A549 (cell line): ENCODE results near the gene GKN1. TPM values are rescaled to one million over a fixed set of nuclear protein-coding genes. Genes with fewer than 3 reads are reported as not detected.
A peak's percentile ranks its signal among the peaks of the same experiment; 100 is the strongest.

Experiments used
- ATAC-seq, 2 experiments: fragments of 200-7000 bp in 1 of 2; fragments of >200 bp in 1 of 2; cut with Nextera tagmentation in 1 of 2; cut with Tn5 transposase in 1 of 2; 3 replicates each; pipeline versions ENCODE4 v1.8.0 to v1.9.1; 2018 to 2020; ENCODE audit warnings: mild to moderate bottlenecking in 1 of 2, moderate library complexity in 1 of 2
- CTCF ChIA-PET: fragments of 300-600 bp; sonication (Branson Sonifier 250); formaldehyde crosslinking; extraction: SDS; loops from one replicate; lab custom pipeline; 2021; ENCODE audit warnings: antibody characterized with exemption, inconsistent platforms; lab: Yijun Ruan, JAX
- POLR2A ChIA-PET: fragments of 350-600 bp; formaldehyde crosslinking; extraction: SDS; loops from one replicate; lab custom pipeline; 2021; ENCODE audit warnings: antibody characterized with exemption, inconsistent platforms; lab: Yijun Ruan, JAX
- DNase-seq, 2 experiments: peaks; one replicate each; pipeline versions ENCODE4 v3.0.0 to v3.0.0-alpha.2; 2011 to 2016; ENCODE audit warnings: low read depth in 1 of 2, low spot score in 1 of 2
- FAIRE-seq: peaks from 2 replicates; lab custom pipeline; 2011; peaks lifted over from hg19 to GRCh38; lab: Jason Lieb, UNC
- H3K27ac ChIP-seq, 2 experiments: fragments of >200 bp; sonication (Bioruptor Twin); formaldehyde crosslinking; 3 replicates each; pipeline ENCODE4 v1.5.1; 2016 to 2017
- H3K4me1 ChIP-seq: fragments of >200 bp; sonication (Bioruptor Twin); formaldehyde crosslinking; 3 replicates; pipeline ENCODE4 v1.6.1; 2016
- H3K4me2 ChIP-seq: fragments of >200 bp; sonication (Bioruptor Twin); formaldehyde crosslinking; 3 replicates; pipeline ENCODE4 v1.6.1; 2016
- H3K4me3 ChIP-seq: fragments of >200 bp; sonication (Bioruptor Twin); formaldehyde crosslinking; 3 replicates; pipeline ENCODE4 v1.5.1; 2016
- H3K9me3 ChIP-seq: fragments of >200 bp; sonication (Bioruptor Twin); formaldehyde crosslinking; 3 replicates; pipeline ENCODE4 v1.6.1; 2016
- EHF ChIP-seq: fragments of 250-450 bp; sonication (Bioruptor Pico); IDR thresholded peaks from 2 replicates; pipeline ENCODE4 v1.5.0; 2020; ENCODE audit warnings: mild to moderate bottlenecking
- EHMT2 ChIP-seq: fragments of 200-600 bp; sonication (generic); IDR thresholded peaks from 2 replicates; pipeline ENCODE4 v1.6.1; 2016; ENCODE audit warnings: antibody characterized with exemption, low read depth, mild to moderate bottlenecking, moderate library complexity
- EP300 ChIP-seq, 2 experiments: fragments of >200 bp; sonication (Bioruptor Twin); formaldehyde crosslinking; IDR thresholded peaks; 2 replicates in 1 of 2; 3 replicates in 1 of 2; pipeline ENCODE4 v1.6.1; 2016 to 2017
- ESRRA ChIP-seq: fragments of 150-350 bp; IDR thresholded peaks from 2 replicates; pipeline ENCODE4 v1.6.1; 2014; ENCODE audit warnings: mild to moderate bottlenecking, low read length, borderline replicate concordance
- FOSB ChIP-seq: fragments of 250-450 bp; sonication (Bioruptor Pico); IDR thresholded peaks from 2 replicates; pipeline ENCODE4 v1.5.0; 2020; ENCODE audit warnings: mild to moderate bottlenecking, moderate library complexity
- HDAC2 ChIP-seq: fragments of 200-600 bp; sonication (generic); IDR thresholded peaks from 2 replicates; pipeline ENCODE4 v1.6.1; 2016
- JUN ChIP-seq, 2 experiments: fragments of >200 bp; sonication (Bioruptor Twin); formaldehyde crosslinking; IDR thresholded peaks; 2 replicates in 1 of 2; 3 replicates in 1 of 2; pipeline ENCODE4 v1.6.1; 2016 to 2017
- MAZ ChIP-seq: fragments of 150-350 bp; IDR thresholded peaks from 2 replicates; pipeline ENCODE4 v1.6.1; 2014; ENCODE audit warnings: antibody characterized with exemption, low read depth, low read length, borderline replicate concordance
- NPAS2 ChIP-seq: fragments of 250-450 bp; sonication (Bioruptor Pico); IDR thresholded peaks from 2 replicates; pipeline ENCODE4 v1.8.0; 2022; ENCODE audit warnings: mild to moderate bottlenecking, moderate library complexity, borderline replicate concordance
- POLR2A ChIP-seq: IDR thresholded peaks from 2 replicates; pipeline ENCODE4 v1.6.1; 2012; ENCODE audit warnings: mild to moderate bottlenecking, low read length
- TP53 ChIP-seq: fragments of 250-450 bp; sonication (Bioruptor Pico); IDR thresholded peaks from 2 replicates; pipeline ENCODE4 v1.5.0; 2021; ENCODE audit warnings: mild to moderate bottlenecking, moderate library complexity
- ZNF302 ChIP-seq: fragments of 250-450 bp; sonication (Bioruptor Pico); IDR thresholded peaks from 2 replicates; pipeline ENCODE4 v1.9.0; 2021; ENCODE audit warnings: inconsistent platforms, mild to moderate bottlenecking, moderate library complexity
- WGBS: methylation state at CpG from one replicate; pipeline ENCODE4 v1.1.6; 2017; ENCODE audit errors: missing lambda C conversion rate; 5-methylcytosine and 5-hydroxymethylcytosine counted together
- polyA plus RNA-seq, 4 experiments: library from polyadenylated mRNA; depleted of rRNA in 3 of 4; stranded (reverse); fragments of >200 nt; fragmentation: RNase III in 1 of 4; extraction: RNeasy Plus Mini Kit Qiagen cat#74134 plus additional on column Dnase treatment in 1 of 4; gene quantifications; 2 replicates in 3 of 4; 3 replicates in 1 of 4; pipeline ENCODE4 v1.2.3, GENCODE V29; 2011 to 2017
- TF ChIP-seq, protein P1 (sequence below): fragments of 200-600 bp; sonication (generic); IDR thresholded peaks from 2 replicates; pipeline ENCODE4 v1.6.1; 2016; ENCODE audit warnings: antibody characterized with exemption, mild to moderate bottlenecking, moderate library complexity
- TF ChIP-seq, protein P2 (sequence below): fragments of >200 bp; sonication (Bioruptor Twin); formaldehyde crosslinking; IDR thresholded peaks from 3 replicates; pipeline ENCODE4 v1.6.1; 2016
- TF ChIP-seq, protein P3 (sequence below): fragments of >200 bp; sonication (Bioruptor Twin); formaldehyde crosslinking; IDR thresholded peaks from 3 replicates; pipeline ENCODE4 v1.5.1; 2016
- TF ChIP-seq, protein P4 (sequence below): IDR thresholded peaks from 2 replicates; pipeline ENCODE4 v1.6.1; 2012
- TF ChIP-seq, protein P5 (sequence below): IDR thresholded peaks from 2 replicates; pipeline ENCODE4 v1.6.1; 2012; ENCODE audit warnings: low read depth, borderline replicate concordance

Gene GKN1
- polyA plus RNA-seq, 2 of the 4 experiments (the other 2 are of a cell fraction) = 0.35 to 0.45 TPM

DNA sequence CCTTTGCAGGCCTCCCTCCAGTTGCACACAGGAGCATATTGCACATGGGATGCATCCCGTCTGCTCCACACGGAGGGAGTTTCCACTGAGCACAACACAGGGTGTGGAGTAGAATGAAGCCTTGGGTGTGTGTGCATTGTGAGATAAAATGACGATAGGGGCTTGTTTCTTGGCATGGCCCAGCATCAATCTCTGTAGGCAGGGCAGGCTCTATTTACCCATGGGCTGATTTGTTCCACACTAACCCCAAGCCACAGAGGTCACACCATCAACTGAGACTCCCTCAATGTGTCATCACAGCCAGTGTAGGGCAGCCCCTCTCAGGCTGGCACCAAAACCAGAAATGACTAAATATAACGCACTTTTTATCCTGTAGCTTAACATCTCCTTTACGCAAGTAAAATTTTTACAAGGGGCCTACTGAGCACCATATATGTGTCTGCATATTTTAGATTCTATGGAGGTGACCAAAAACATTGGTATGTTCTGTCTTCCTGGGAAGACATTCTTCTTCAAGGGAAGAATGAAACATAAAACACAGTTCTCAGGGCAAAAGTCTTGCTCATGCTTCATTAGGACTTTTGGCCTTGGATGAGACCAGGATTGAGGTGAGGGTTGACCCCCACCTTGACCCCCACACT lies 2.7 kb upstream of the GKN1 start (continued):
- no peak for TF ChIP-seq ESRRA
- TF ChIP-seq EP300 (IDR thresholded peaks at IDR 0.05) = peak; percentile 95 to 98

DNA sequence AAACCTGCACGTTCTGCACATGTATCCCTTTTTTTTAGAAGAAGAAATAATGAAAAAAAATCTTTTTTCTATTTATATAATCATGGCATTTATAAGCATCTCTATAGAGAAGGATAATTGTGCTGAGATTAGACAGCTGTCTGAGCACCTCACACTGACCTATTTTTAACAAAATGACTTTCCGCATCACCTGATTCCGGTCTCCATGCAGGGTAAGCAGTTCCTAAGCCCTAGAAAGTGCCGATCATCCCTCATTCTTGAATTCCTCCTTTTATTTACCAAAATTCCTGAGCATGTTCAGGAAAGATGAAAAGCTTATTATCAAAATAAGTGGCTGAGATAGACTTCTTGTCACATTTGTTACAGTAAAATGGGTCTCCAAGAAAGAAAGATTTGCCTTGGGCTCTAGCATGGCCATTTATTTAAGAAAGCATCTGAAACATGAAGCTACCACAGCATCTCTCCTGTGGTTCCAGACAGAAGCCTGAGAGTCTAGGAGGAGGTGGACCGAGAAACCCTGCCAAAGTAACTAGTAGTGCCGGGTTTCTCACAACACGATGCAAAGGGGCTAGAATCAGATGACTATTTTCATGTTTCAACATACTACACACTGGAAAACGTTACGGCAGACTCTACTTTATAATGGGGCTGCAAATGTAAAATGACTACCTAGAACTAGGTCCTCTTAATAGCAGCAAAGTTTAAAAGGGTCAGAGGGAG lies 670 bp downstream of the GKN1 start:
- no peak for DNase-seq
- Histone ChIP-seq H3K27ac (peak overlapping the region; percentile 83 to 90), H3K4me1 (peaks cover 65% of the 10 kb centered on the region), H3K9me3 (no peaks in the 10 kb centered on the region), H3K4me3 (no peak overlapping the region), H3K4me2 (peak overlapping the region; percentile 6)
- no peak for TF ChIP-seq ZNF302
- no peak for TF ChIP-seq EHMT2
- TF ChIP-seq, protein P1, sequence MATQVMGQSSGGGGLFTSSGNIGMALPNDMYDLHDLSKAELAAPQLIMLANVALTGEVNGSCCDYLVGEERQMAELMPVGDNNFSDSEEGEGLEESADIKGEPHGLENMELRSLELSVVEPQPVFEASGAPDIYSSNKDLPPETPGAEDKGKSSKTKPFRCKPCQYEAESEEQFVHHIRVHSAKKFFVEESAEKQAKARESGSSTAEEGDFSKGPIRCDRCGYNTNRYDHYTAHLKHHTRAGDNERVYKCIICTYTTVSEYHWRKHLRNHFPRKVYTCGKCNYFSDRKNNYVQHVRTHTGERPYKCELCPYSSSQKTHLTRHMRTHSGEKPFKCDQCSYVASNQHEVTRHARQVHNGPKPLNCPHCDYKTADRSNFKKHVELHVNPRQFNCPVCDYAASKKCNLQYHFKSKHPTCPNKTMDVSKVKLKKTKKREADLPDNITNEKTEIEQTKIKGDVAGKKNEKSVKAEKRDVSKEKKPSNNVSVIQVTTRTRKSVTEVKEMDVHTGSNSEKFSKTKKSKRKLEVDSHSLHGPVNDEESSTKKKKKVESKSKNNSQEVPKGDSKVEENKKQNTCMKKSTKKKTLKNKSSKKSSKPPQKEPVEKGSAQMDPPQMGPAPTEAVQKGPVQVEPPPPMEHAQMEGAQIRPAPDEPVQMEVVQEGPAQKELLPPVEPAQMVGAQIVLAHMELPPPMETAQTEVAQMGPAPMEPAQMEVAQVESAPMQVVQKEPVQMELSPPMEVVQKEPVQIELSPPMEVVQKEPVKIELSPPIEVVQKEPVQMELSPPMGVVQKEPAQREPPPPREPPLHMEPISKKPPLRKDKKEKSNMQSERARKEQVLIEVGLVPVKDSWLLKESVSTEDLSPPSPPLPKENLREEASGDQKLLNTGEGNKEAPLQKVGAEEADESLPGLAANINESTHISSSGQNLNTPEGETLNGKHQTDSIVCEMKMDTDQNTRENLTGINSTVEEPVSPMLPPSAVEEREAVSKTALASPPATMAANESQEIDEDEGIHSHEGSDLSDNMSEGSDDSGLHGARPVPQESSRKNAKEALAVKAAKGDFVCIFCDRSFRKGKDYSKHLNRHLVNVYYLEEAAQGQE = no peak
- no peak for FAIRE-seq
- ChIA-PET CTCF (interaction anchor here (1.2 to 2.2 kb wide), 4 partner anchors 17 to 37 kb away, joined by 3 to 9 read pairs (median 5); partner anchors contain the start of gene ANTXR1), POLR2A (no interaction called here)
- ATAC-seq = no peak
- WGBS = 66% methylated on average over 9 of the region's 9 CpGs

DNA sequence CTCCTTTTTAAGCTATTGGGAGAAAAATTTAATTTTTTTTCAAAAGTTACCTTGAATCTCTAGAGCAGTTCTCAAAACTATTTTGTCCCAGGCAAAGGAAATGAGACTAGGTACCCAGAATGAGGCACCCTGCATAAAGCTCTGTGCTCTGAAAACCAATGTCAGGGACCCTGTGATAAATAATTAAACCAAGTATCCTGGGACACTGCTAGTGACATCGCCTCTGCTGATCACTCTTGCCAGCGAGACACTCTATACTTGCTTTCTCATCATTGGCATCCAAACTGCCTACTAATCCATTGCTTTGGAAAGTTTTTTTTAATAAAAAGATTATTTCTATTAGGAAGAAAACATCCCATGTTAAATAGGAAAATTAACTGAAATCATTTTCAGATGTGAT lies 1.4 kb downstream of the GKN1 start:
- ChIA-PET CTCF (interaction anchor here (1.2 to 2.2 kb wide), 4 partner anchors 18 to 37 kb away, joined by 3 to 9 read pairs (median 5); partner anchors contain the start of gene ANTXR1), POLR2A (no interaction called here)
- no peak for DNase-seq
- Histone ChIP-seq H3K9me3 (no peaks in the 10 kb centered on the region), H3K4me1 (peaks cover 58% of the 10 kb centered on the region), H3K4me3 (no peak overlapping the region), H3K27ac (peak overlapping the region; percentile 83 to 90; a peak in 5 of 6 replicates), H3K4me2 (peak overlapping the region; percentile 6)
- 56% methylated on average over 2 of the region's 2 CpGs for whole genome bisulfite sequencing
- TF ChIP-seq FOSB (CRISPR knock-in tag) (no peak), HDAC2 (no peak), TP53 (no peak), MAZ (no peak)
- no peak for ATAC-seq
- no peak for FAIRE-seq

DNA sequence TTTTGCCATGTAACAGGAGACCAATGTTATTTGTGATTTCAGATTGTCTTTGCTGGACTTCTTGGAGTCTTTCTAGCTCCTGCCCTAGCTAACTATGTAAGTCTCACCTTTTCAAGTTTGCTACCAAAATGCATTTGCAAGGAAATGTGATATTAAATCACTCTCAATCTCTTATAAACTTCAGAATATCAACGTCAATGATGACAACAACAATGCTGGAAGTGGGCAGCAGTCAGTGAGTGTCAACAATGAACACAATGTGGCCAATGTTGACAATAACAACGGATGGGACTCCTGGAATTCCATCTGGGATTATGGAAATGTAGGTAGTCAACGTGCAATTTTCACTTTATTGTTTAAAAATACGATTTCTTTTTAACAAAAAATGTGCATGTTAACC lies 3.0 kb downstream of the GKN1 start:
- ATAC-seq = no peak
- Histone ChIP-seq H3K9me3 (no peaks in the 10 kb centered on the region), H3K4me1 (peaks cover 48% of the 10 kb centered on the region), H3K27ac (peak overlapping the region in 1 of 2 experiments; percentile 37; a peak in 1 of 6 replicates), H3K4me2 (no peak overlapping the region), H3K4me3 (no peak overlapping the region)
- POLR2A ChIA-PET = no interaction called here
- 54% methylated on average over 4 of the region's 4 CpGs for WGBS
- CTCF ChIA-PET = interaction anchor here (2.2 kb wide), 1 partner anchor 34 kb away, joined by 9 read pairs; no protein-coding TSS in a partner anchor
- peak; percentile 28 for FAIRE-seq
- peak in 1 of 2 experiments; percentile 53 for DNase-seq
- no peak for TF ChIP-seq EHF (CRISPR knock-in tag)
- TF ChIP-seq, protein P1 = no peak
- TF ChIP-seq, protein P2, sequence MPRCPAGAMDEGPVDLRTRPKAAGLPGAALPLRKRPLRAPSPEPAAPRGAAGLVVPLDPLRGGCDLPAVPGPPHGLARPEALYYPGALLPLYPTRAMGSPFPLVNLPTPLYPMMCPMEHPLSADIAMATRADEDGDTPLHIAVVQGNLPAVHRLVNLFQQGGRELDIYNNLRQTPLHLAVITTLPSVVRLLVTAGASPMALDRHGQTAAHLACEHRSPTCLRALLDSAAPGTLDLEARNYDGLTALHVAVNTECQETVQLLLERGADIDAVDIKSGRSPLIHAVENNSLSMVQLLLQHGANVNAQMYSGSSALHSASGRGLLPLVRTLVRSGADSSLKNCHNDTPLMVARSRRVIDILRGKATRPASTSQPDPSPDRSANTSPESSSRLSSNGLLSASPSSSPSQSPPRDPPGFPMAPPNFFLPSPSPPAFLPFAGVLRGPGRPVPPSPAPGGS = no peak
- TF ChIP-seq POLR2A = no peak
- TF ChIP-seq, protein P3, sequence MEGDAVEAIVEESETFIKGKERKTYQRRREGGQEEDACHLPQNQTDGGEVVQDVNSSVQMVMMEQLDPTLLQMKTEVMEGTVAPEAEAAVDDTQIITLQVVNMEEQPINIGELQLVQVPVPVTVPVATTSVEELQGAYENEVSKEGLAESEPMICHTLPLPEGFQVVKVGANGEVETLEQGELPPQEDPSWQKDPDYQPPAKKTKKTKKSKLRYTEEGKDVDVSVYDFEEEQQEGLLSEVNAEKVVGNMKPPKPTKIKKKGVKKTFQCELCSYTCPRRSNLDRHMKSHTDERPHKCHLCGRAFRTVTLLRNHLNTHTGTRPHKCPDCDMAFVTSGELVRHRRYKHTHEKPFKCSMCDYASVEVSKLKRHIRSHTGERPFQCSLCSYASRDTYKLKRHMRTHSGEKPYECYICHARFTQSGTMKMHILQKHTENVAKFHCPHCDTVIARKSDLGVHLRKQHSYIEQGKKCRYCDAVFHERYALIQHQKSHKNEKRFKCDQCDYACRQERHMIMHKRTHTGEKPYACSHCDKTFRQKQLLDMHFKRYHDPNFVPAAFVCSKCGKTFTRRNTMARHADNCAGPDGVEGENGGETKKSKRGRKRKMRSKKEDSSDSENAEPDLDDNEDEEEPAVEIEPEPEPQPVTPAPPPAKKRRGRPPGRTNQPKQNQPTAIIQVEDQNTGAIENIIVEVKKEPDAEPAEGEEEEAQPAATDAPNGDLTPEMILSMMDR = no peak
- TF ChIP-seq, protein P4, sequence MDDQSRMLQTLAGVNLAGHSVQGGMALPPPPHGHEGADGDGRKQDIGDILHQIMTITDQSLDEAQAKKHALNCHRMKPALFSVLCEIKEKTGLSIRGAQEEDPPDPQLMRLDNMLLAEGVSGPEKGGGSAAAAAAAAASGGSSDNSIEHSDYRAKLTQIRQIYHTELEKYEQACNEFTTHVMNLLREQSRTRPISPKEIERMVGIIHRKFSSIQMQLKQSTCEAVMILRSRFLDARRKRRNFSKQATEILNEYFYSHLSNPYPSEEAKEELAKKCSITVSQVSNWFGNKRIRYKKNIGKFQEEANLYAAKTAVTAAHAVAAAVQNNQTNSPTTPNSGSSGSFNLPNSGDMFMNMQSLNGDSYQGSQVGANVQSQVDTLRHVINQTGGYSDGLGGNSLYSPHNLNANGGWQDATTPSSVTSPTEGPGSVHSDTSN = no peak
- no peak for TF ChIP-seq JUN (IDR thresholded peaks at IDR 0.05)
- TF ChIP-seq, protein P5, sequence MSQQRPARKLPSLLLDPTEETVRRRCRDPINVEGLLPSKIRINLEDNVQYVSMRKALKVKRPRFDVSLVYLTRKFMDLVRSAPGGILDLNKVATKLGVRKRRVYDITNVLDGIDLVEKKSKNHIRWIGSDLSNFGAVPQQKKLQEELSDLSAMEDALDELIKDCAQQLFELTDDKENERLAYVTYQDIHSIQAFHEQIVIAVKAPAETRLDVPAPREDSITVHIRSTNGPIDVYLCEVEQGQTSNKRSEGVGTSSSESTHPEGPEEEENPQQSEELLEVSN = no peak
- TF ChIP-seq EP300 (IDR thresholded peaks at IDR 0.05) = no peak
- no peak for TF ChIP-seq NPAS2
